WTC11 (cell line): ENCODE measurements around the gene NUP98. TPM values are rescaled to one million over a fixed set of nuclear protein-coding genes. Genes with fewer than 3 reads are reported as not detected.

Experiments used
- ATAC-seq: fragments of 200-7000 bp; cut with Tn5 transposase; 2 replicates; pipeline ENCODE4 v1.10.0; 2021; ENCODE audit warnings: mild to moderate bottlenecking, moderate library complexity
- CTCF ChIA-PET: fragments of 300-600 bp; sonication (Branson Sonifier 250); formaldehyde crosslinking; loops from one replicate; lab custom pipeline; 2021; ENCODE audit warnings: antibody characterized with exemption; lab: Charles Lee
- POLR2A ChIA-PET: fragments of 350-600 bp; sonication (Branson Sonifier 250); formaldehyde crosslinking; loops from one replicate; lab custom pipeline; 2021; ENCODE audit warnings: antibody characterized with exemption; lab: Charles Lee
- DNase-seq: peaks from one replicate; pipeline ENCODE4 v3.0.0; 2021; ENCODE audit warnings: low spot score
- H3K27ac Mint-ChIP-seq: 2 replicates; pipeline ENCODE4 v1.8.0; 2021; ENCODE audit warnings: mixed read lengths
- H3K27me3 Mint-ChIP-seq: 2 replicates; pipeline ENCODE4 v1.8.0; 2021; ENCODE audit warnings: low read depth, mild to moderate bottlenecking, moderate library complexity, mixed read lengths
- H3K36me3 Mint-ChIP-seq: 2 replicates; pipeline ENCODE4 v1.8.0; 2021; ENCODE audit warnings: mixed read lengths
- H3K4me1 Mint-ChIP-seq: 2 replicates; pipeline ENCODE4 v1.8.0; 2022; ENCODE audit warnings: mixed read lengths
- H3K4me3 Mint-ChIP-seq: 2 replicates; pipeline ENCODE4 v1.8.0; 2021; ENCODE audit warnings: mild to moderate bottlenecking, moderate library complexity, mixed read lengths
- H3K9me3 Mint-ChIP-seq: 2 replicates; pipeline ENCODE4 v1.8.0; 2021; ENCODE audit warnings: mixed read lengths
- ARID4B ChIP-seq: sonication (generic); formaldehyde crosslinking; IDR thresholded peaks from 2 replicates; pipeline ENCODE4 v1.8.0; 2023; ENCODE audit warnings: missing genetic modification reagents, mild to moderate bottlenecking, borderline replicate concordance
- ATF2 ChIP-seq: sonication (generic); formaldehyde crosslinking; IDR thresholded peaks from 2 replicates; pipeline ENCODE4 v1.8.1; 2022; ENCODE audit warnings: low read depth, missing genetic modification reagents, borderline replicate concordance
- ESRRA ChIP-seq: sonication (generic); formaldehyde crosslinking; IDR thresholded peaks from 2 replicates; pipeline ENCODE4 v1.8.1; 2022; ENCODE audit warnings: mild to moderate bottlenecking, missing genetic modification reagents, borderline replicate concordance
- FOXK1 ChIP-seq: sonication (generic); formaldehyde crosslinking; IDR thresholded peaks from 2 replicates; pipeline ENCODE4 v1.8.0; 2022; ENCODE audit warnings: mild to moderate bottlenecking, moderate library complexity, missing genetic modification reagents
- GRHL2 ChIP-seq: fragments of 250-450 bp; sonication (Bioruptor Pico); IDR thresholded peaks from 2 replicates; pipeline ENCODE4 v1.8.0; 2022; ENCODE audit warnings: mild to moderate bottlenecking, moderate library complexity; ENCODE audit not compliant: insufficient replicate concordance, severe bottlenecking
- JUN ChIP-seq: sonication (generic); formaldehyde crosslinking; IDR thresholded peaks from 2 replicates; pipeline ENCODE4 v1.8.0; 2023; ENCODE audit warnings: mild to moderate bottlenecking, missing genetic modification reagents
- KAT7 ChIP-seq: sonication (generic); formaldehyde crosslinking; IDR thresholded peaks from 2 replicates; pipeline ENCODE4 v1.8.1; 2023; ENCODE audit warnings: missing genetic modification reagents, mild to moderate bottlenecking, borderline replicate concordance
- NR1H2 ChIP-seq: sonication (generic); formaldehyde crosslinking; IDR thresholded peaks from 2 replicates; pipeline ENCODE4 v1.9.0; 2021; ENCODE audit warnings: mild to moderate bottlenecking, moderate library complexity, missing genetic modification reagents
- PRDM15 ChIP-seq: sonication (generic); formaldehyde crosslinking; IDR thresholded peaks from 2 replicates; pipeline ENCODE4 v1.8.0; 2022; ENCODE audit warnings: missing genetic modification reagents
- RORB ChIP-seq: fragments of 250-450 bp; sonication (Bioruptor Pico); IDR thresholded peaks from 2 replicates; pipeline ENCODE4 v1.9.0; 2021; ENCODE audit warnings: mild to moderate bottlenecking
- SOX15 ChIP-seq: fragments of 250-450 bp; sonication (Bioruptor Pico); IDR thresholded peaks from 2 replicates; pipeline ENCODE4 v1.9.0; 2021; ENCODE audit warnings: mild to moderate bottlenecking
- STAT6 ChIP-seq: sonication (generic); formaldehyde crosslinking; conservative IDR thresholded peaks from 2 replicates; pipeline ENCODE4 v1.8.1; 2023; ENCODE audit warnings: mild to moderate bottlenecking, low read depth, missing genetic modification reagents, moderate library complexity
- TEAD4 ChIP-seq: sonication (generic); formaldehyde crosslinking; IDR thresholded peaks from 2 replicates; pipeline ENCODE4 v1.8.0; 2022; ENCODE audit warnings: mild to moderate bottlenecking, missing genetic modification reagents
- ZBTB21 ChIP-seq: sonication (generic); formaldehyde crosslinking; IDR thresholded peaks from 2 replicates; pipeline ENCODE4 v1.8.1; 2023; ENCODE audit warnings: mild to moderate bottlenecking, missing genetic modification reagents, borderline replicate concordance
- ZMAT4 ChIP-seq: fragments of 250-450 bp; sonication (Bioruptor Pico); IDR thresholded peaks from 2 replicates; pipeline ENCODE4 v1.9.0; 2021; ENCODE audit warnings: mild to moderate bottlenecking
- ZNF281 ChIP-seq: sonication (generic); formaldehyde crosslinking; IDR thresholded peaks from 2 replicates; pipeline ENCODE4 v1.8.0; 2023; ENCODE audit warnings: mild to moderate bottlenecking, missing genetic modification reagents
- total RNA-seq: library from RNA; stranded (reverse); gene quantifications from 3 replicates; pipeline ENCODE4 v1.2.3, GENCODE V29; 2021

NUP98 gene
- total RNA-seq, 1 experiment from 2014 or later = 81.4 TPM

GRCh38 chr11:3637201-3637600 lies 160.2 kb downstream of the NUP98 start (continued):
- TF ChIP-seq ZNF281 (CRISPR knock-in tag) (no peak), PRDM15 (CRISPR knock-in tag) (no peak), ZBTB21 (no peak), KAT7 (CRISPR knock-in tag) (no peak), JUN (no peak), RORB (CRISPR knock-in tag) (no peak)

GRCh38 chr11:3635641-3636375 lies 161.5 kb downstream of the NUP98 start:
- Mint-ChIP-seq H3K4me1 (no peaks in the 10 kb centered on the region), H3K4me3 (no peak overlapping the region), H3K27ac (no peak overlapping the region), H3K36me3 (0 out of 2 replicates have a peak, but pooled peaks cover 4% of the 10 kb centered on the region), H3K27me3 (peaks cover 5% of the 10 kb centered on the region), H3K9me3 (no peaks in the 10 kb centered on the region)
- ATAC-seq (no peak), DNase-seq (no peak)
- ChIA-PET POLR2A (no interaction called here), CTCF (interaction anchor here (0.6 kb wide), 1 partner anchor 1624 kb away, joined by 3 read pairs; no protein-coding TSS in a partner anchor)
- TF ChIP-seq ESRRA (CRISPR knock-in tag) = no peak

GRCh38 chr11:3632070-3632660 lies 165.2 kb downstream of the NUP98 start:
- ATAC-seq (no peak), DNase-seq (no peak)
- CTCF ChIA-PET = interaction anchor here (0.6 kb wide), 1 partner anchor 218 kb away, joined by 3 read pairs; no protein-coding TSS in a partner anchor
- H3K4me3 Mint-ChIP-seq = no peak overlapping the region
- H3K9me3 Mint-ChIP-seq = no peaks in the 10 kb centered on the region; the same call in 1 of the 2 replicates
- TF ChIP-seq STAT6 = no peak
- no peak for TF ChIP-seq SOX15 (CRISPR knock-in tag)
- no peak for TF ChIP-seq ARID4B (CRISPR knock-in tag)
- TF ChIP-seq ZMAT4 (CRISPR knock-in tag) = no peak
- TF ChIP-seq TEAD4 (CRISPR knock-in tag) = no peak
- no peak for TF ChIP-seq NR1H2 (CRISPR knock-in tag)
- TF ChIP-seq FOXK1 (CRISPR knock-in tag) = no peak
- no peak for TF ChIP-seq ATF2 (CRISPR knock-in tag)
- TF ChIP-seq GRHL2 = no peak
- no peak overlapping the region for H3K27ac Mint-ChIP-seq
- H3K36me3 Mint-ChIP-seq = no peaks in the 10 kb centered on the region
- H3K27me3 Mint-ChIP-seq = no peaks in the 10 kb centered on the region; the same call in 1 of the 2 replicates
- H3K4me1 Mint-ChIP-seq = no peaks in the 10 kb centered on the region
- POLR2A ChIA-PET = no interaction called here
